Neural cell (in vitro differentiated cells): Measurements from ENCODE around the gene CTNNA1. TPM values are rescaled to one million over a fixed set of nuclear protein-coding genes. Genes with fewer than 3 reads are reported as not detected.

Experiments used
- H2AFZ ChIP-seq: fragments of 200-600, 300-800 bp; sonication (generic), shearing (Covaris generic); 2 replicates; pipeline ENCODE4 v1.6.0; 2014; ENCODE audit warnings: low read depth, mild to moderate bottlenecking, antibody characterized with exemption, low read length, moderate library complexity
- H3F3A ChIP-seq: fragments of 200-600 bp; shearing (Covaris generic); 2 replicates; pipeline ENCODE4 v1.6.1; 2016; ENCODE audit warnings: mild to moderate bottlenecking, moderate library complexity, mixed read lengths, antibody characterized with exemption, low read length; ENCODE audit not compliant: insufficient read depth, poor library complexity, severe bottlenecking
- H3K27ac ChIP-seq: fragments of 200-600, 300-800 bp; sonication (generic), shearing (Covaris generic); 2 replicates; pipeline ENCODE4 v1.5.1; 2014; ENCODE audit warnings: mild to moderate bottlenecking, low read length, moderate library complexity
- H3K27me3 ChIP-seq: fragments of 300-800, 200-600 bp; sonication (generic), shearing (Covaris generic); 2 replicates; pipeline ENCODE4 v1.6.0; 2014; ENCODE audit warnings: mild to moderate bottlenecking, low read depth, low read length, moderate library complexity; ENCODE audit not compliant: insufficient read depth
- H3K36me3 ChIP-seq: fragments of 300-800, 200-600 bp; sonication (generic), shearing (Covaris generic); 2 replicates; pipeline ENCODE4 v1.5.1; 2014; ENCODE audit warnings: mild to moderate bottlenecking, antibody characterized with exemption, low read length, moderate library complexity; ENCODE audit not compliant: insufficient read depth
- H3K4me2 ChIP-seq: fragments of 300-800, 200-600 bp; sonication (generic), shearing (Covaris generic); 2 replicates; pipeline ENCODE4 v1.6.0; 2014; ENCODE audit warnings: mild to moderate bottlenecking, low read length
- H3K4me3 ChIP-seq: fragments of 300-800, 200-600 bp; sonication (generic), shearing (Covaris generic); 2 replicates; pipeline ENCODE4 v1.5.1; 2014; ENCODE audit warnings: mild to moderate bottlenecking, low read length, moderate library complexity
- H3K79me2 ChIP-seq: fragments of 200-600 bp; shearing (Covaris generic); replicated peaks from 2 replicates; pipeline ENCODE4 v1.6.0; 2014; ENCODE audit warnings: mild to moderate bottlenecking, low read length, moderate library complexity; ENCODE audit not compliant: insufficient read depth
- H3K9ac ChIP-seq: fragments of 300-800, 200-600 bp; sonication (generic), shearing (Covaris generic); 2 replicates; pipeline ENCODE4 v1.6.1; 2016; ENCODE audit warnings: mild to moderate bottlenecking, low read length, mixed read lengths
- H3K9me2 ChIP-seq: fragments of 200-600 bp; shearing (Covaris generic); 2 replicates; pipeline ENCODE4 v1.6.1; 2016; ENCODE audit warnings: mild to moderate bottlenecking, low read length, mixed read lengths; ENCODE audit not compliant: insufficient read depth
- H3K9me3 ChIP-seq: fragments of 200-600, 300-800 bp; sonication (generic), shearing (Covaris generic); 2 replicates; pipeline ENCODE4 v1.6.1; 2016; ENCODE audit warnings: mild to moderate bottlenecking, mixed run types, low read length, moderate library complexity, mixed read lengths
- H4K20me1 ChIP-seq: fragments of 200-600 bp; shearing (Covaris generic); 2 replicates; pipeline ENCODE4 v1.6.1; 2016; ENCODE audit warnings: mild to moderate bottlenecking, mixed run types; ENCODE audit not compliant: insufficient read depth
- EP300 ChIP-seq: fragments of 450-650 bp; conservative IDR thresholded peaks from 2 replicates; pipeline ENCODE4 v1.6.1; 2014; ENCODE audit warnings: antibody characterized with exemption, mild to moderate bottlenecking, moderate library complexity; ENCODE audit not compliant: poor library complexity, severe bottlenecking
- EZH2 ChIP-seq: fragments of 200-600, 300-800 bp; shearing (Covaris generic), sonication (generic); IDR thresholded peaks from 2 replicates; pipeline ENCODE4 v1.6.1; 2014; ENCODE audit warnings: antibody characterized with exemption, low read length, borderline replicate concordance, mild to moderate bottlenecking; ENCODE audit not compliant: insufficient read depth, poor library complexity, severe bottlenecking
- MXI1 ChIP-seq: fragments of 450-650 bp; conservative IDR thresholded peaks from 2 replicates; pipeline ENCODE4 v1.6.1; 2014; ENCODE audit warnings: antibody characterized with exemption, mild to moderate bottlenecking; ENCODE audit not compliant: poor library complexity, severe bottlenecking
- POLR2AphosphoS5 ChIP-seq: IDR thresholded peaks from 2 replicates; pipeline ENCODE4 v1.6.1; 2012
- RAD21 ChIP-seq: fragments of 450-650 bp; conservative IDR thresholded peaks from 2 replicates; pipeline ENCODE4 v1.6.1; 2014; ENCODE audit warnings: antibody characterized with exemption, mild to moderate bottlenecking, moderate library complexity
- SMC3 ChIP-seq: fragments of 450-650 bp; conservative IDR thresholded peaks from 2 replicates; pipeline ENCODE4 v1.6.1; 2014; ENCODE audit warnings: antibody characterized with exemption, mild to moderate bottlenecking, moderate library complexity; ENCODE audit not compliant: poor library complexity
- TAF1 ChIP-seq: IDR thresholded peaks from 2 replicates; pipeline ENCODE4 v1.6.1; 2012; ENCODE audit warnings: low read depth
- polyA plus RNA-seq: library from polyadenylated mRNA; depleted of rRNA; stranded (reverse); fragments of >200 nt; gene quantifications from 2 replicates; pipeline ENCODE4 v1.2.3, GENCODE V29; 2014
- TF ChIP-seq, protein P1 (sequence below): IDR thresholded peaks from 2 replicates; pipeline ENCODE4 v1.6.1; 2012; ENCODE audit warnings: borderline replicate concordance
- TF ChIP-seq, protein P2 (sequence below): fragments of 450-650 bp; IDR thresholded peaks from 2 replicates; pipeline ENCODE4 v1.5.1; 2014; ENCODE audit warnings: antibody characterized with exemption, mild to moderate bottlenecking, moderate library complexity; ENCODE audit not compliant: poor library complexity, severe bottlenecking

The CTNNA1 gene
- polyA plus RNA-seq, 1 donor from 2014 or later, result 87.9 TPM

DNA sequence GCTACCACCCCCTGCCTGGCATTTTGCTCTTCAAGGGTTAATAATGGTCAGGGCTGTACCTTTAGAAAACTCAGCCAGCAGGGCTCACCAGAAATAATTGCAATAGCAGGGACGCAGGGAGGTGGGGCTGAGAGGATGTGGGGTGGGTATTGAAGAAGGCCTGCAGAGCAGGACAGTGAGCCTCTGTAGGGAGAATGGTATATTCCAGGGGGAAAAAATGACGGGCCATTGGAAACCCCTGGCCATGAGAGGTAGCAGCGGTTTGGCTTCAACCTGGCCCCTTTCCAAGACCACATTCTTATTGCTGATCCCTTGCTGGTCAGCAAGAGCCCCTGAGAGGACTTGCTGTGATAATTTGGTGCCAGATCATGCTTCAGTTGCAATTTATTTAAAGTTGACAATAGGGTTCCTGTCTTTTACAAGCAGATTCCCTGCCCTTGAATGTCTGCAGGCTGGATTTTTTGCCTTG lies 36.7 kb upstream of the CTNNA1 start:
- H2AFZ ChIP-seq, result no peak overlapping the region
- H4K20me1 ChIP-seq, result no peaks in the 10 kb centered on the region
- H3K27ac ChIP-seq, result peak overlapping the region; percentile 33
- no peak for TF ChIP-seq TAF1
- TF ChIP-seq, protein P1, sequence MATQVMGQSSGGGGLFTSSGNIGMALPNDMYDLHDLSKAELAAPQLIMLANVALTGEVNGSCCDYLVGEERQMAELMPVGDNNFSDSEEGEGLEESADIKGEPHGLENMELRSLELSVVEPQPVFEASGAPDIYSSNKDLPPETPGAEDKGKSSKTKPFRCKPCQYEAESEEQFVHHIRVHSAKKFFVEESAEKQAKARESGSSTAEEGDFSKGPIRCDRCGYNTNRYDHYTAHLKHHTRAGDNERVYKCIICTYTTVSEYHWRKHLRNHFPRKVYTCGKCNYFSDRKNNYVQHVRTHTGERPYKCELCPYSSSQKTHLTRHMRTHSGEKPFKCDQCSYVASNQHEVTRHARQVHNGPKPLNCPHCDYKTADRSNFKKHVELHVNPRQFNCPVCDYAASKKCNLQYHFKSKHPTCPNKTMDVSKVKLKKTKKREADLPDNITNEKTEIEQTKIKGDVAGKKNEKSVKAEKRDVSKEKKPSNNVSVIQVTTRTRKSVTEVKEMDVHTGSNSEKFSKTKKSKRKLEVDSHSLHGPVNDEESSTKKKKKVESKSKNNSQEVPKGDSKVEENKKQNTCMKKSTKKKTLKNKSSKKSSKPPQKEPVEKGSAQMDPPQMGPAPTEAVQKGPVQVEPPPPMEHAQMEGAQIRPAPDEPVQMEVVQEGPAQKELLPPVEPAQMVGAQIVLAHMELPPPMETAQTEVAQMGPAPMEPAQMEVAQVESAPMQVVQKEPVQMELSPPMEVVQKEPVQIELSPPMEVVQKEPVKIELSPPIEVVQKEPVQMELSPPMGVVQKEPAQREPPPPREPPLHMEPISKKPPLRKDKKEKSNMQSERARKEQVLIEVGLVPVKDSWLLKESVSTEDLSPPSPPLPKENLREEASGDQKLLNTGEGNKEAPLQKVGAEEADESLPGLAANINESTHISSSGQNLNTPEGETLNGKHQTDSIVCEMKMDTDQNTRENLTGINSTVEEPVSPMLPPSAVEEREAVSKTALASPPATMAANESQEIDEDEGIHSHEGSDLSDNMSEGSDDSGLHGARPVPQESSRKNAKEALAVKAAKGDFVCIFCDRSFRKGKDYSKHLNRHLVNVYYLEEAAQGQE, result no peak
- no peak for TF ChIP-seq SMC3
- TF ChIP-seq, protein P2, sequence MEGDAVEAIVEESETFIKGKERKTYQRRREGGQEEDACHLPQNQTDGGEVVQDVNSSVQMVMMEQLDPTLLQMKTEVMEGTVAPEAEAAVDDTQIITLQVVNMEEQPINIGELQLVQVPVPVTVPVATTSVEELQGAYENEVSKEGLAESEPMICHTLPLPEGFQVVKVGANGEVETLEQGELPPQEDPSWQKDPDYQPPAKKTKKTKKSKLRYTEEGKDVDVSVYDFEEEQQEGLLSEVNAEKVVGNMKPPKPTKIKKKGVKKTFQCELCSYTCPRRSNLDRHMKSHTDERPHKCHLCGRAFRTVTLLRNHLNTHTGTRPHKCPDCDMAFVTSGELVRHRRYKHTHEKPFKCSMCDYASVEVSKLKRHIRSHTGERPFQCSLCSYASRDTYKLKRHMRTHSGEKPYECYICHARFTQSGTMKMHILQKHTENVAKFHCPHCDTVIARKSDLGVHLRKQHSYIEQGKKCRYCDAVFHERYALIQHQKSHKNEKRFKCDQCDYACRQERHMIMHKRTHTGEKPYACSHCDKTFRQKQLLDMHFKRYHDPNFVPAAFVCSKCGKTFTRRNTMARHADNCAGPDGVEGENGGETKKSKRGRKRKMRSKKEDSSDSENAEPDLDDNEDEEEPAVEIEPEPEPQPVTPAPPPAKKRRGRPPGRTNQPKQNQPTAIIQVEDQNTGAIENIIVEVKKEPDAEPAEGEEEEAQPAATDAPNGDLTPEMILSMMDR, result no peak
- no peak for TF ChIP-seq POLR2AphosphoS5
- TF ChIP-seq RAD21, result no peak
- no peak for TF ChIP-seq EZH2
- no peak for TF ChIP-seq MXI1
- TF ChIP-seq EP300, result no peak
- peak overlapping the region; percentile 7 for H3K9ac ChIP-seq
- H3K4me3 ChIP-seq, result no peak overlapping the region
- H3K9me3 ChIP-seq, result no peaks in the 10 kb centered on the region
- H3K36me3 ChIP-seq, result no peaks in the 10 kb centered on the region
- H3K79me2 ChIP-seq, result no peaks in the 10 kb centered on the region
- no peak overlapping the region for H3K4me2 ChIP-seq
- no peaks in the 10 kb centered on the region for H3K27me3 ChIP-seq
- H3K9me2 ChIP-seq, result no peaks in the 10 kb centered on the region
- H3F3A ChIP-seq, result no peaks in the 10 kb centered on the region

DNA sequence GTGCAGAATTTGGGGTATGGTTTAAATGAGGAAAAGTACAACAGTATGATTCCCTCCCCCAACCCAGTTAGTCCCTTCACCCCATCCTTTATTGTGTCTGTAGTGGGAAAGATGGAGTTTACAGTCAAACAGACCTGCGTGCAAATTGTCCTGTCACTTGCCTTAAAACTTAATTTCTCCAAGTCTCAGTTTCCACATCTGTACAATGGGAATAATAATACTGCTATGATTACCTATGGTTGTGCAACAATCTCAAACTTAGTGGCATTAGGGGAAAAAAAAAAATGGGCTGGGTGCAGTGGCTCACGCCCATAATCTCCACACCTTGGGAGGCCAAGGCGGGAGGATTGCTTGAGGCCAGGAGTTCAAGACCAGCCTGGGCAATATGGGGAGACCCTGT lies 35.8 kb upstream of the CTNNA1 start:
- H3K79me2 ChIP-seq, result no peaks in the 10 kb centered on the region
- no peaks in the 10 kb centered on the region for H3F3A ChIP-seq
- H3K9ac ChIP-seq, result no peak overlapping the region
- H4K20me1 ChIP-seq, result no peaks in the 10 kb centered on the region
- no peaks in the 10 kb centered on the region for H3K9me2 ChIP-seq
- no peak overlapping the region for H3K4me2 ChIP-seq
- H3K9me3 ChIP-seq, result no peaks in the 10 kb centered on the region
- peak overlapping the region; percentile 33 for H3K27ac ChIP-seq
- TF ChIP-seq EZH2 (no peak), EP300 (no peak), MXI1 (no peak)
- TF ChIP-seq, protein P1, result no peak
- H3K27me3 ChIP-seq, result no peaks in the 10 kb centered on the region
- H3K36me3 ChIP-seq, result no peaks in the 10 kb centered on the region
- no peak overlapping the region for H2AFZ ChIP-seq
- H3K4me3 ChIP-seq, result no peak overlapping the region
